GM19035 (cell line): ENCODE results near the gene GLRX3.
"Not testable (repeated sequence)": the region's sequence is repeated elsewhere in the genome, so short reads cannot be mapped to it uniquely, and the experiment has no call there.

Experiments
- ATAC-seq: cut with Tn5 transposase; IDR thresholded peaks from one replicate; pipeline ENCODE4 v1.9.1; 2021; ENCODE audit not compliant: unreplicated experiment

Gene GLRX3

DNA sequence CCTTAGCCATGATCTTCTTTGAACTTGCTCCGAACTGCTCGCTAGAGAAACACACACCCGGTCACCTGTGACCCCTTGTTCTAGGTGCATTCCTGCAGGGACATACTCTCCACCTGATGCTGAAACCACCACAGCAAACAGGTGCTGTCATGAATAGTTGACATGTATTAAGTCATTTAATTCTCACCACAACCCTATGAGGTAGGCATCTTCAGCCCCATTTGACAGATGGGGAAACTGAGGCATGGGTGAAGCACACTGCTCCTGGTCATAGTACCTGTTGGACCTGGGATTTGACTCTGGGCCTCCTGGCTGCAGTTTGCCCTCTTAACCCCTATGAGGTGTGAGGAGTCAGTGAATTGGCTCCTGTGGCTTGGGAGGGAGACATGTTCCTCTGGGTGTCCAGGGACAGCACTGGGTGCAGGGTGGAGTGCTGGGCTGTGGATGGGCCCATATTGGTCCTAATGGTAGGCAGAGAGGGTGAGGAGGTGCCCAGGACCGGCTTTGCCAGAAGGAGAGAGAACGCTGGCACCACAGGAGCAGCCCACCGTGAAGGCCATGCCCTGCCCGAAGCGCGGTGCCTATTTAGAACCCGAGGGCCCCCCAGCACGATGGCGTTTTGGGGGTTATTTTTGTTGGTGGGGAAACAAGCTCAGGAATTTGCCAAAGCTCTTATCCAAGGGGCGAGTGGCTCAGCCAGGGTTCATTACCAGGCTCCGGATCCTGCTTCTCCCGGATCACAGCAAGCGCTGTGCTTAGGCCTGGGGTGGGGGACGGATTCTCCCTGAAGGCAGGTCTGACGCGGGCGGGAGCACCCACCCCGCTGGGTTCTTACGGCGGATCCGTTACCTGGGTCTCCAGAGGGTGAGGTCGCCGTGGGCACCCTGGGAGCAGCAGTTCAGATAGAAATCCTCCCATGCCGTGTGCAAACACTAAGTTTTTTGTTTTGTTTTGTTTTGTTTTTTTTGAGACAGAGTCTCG, 52.3 kb downstream of the GLRX3 start:
- no peak for ATAC-seq

DNA sequence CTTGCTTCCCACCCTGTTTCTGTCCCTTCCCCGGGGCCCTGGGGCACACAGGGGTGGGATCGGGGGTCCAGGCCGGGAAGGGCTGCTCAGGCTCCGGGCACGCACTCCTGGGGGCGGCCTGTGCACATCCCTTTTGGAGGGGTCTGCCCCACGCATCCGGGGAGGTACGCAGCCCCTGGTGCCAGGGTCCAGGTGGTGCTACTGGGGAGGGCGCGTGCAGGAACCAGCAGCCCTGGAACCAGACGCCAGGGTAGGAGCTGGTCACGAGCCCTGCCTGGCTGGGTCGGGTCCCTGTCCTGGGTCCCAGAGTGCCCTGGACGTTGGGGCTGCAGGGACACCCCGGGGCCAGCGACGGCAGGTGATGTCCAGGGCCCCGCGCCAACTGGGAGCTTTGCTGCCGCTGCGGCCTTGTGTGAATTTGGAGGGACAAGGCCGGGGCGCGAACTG, 53.4 kb downstream of the GLRX3 start:
- no peak for ATAC-seq

DNA sequence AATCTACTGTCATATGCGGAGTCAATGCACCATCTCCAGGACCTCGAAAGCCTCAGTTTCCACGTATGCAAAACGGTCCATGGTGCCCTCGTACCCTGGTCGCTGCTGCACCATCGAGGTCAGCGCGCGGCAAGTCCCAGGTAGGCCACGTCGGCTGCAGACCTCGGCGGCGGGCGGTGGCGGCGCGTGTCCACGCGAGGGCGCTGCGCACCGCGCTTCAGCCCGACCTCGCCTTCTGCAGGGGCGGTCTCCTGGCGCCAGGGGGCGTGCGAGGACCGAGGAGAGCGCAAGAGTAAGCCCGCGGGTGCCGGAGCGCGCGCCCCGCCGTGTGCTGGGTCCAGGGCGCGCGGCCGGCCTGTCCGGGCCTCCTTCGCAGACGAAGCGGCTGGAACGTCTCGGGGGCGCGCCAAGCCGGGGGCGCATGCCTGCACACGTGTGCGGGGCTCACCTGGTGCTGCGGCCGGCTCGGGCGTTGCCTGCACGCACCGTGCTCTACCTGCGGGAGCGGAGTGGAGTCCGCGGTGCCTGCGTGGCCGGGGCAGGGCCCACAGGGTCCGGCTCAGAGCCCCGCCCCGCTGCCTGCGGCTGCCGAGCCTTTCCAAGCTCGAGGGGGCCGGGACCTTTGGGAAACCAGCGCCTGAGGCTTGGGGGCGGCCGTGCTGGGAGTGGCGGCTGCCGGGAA, 54.0 kb downstream of the GLRX3 start:
- peak; percentile 89 for ATAC-seq

DNA sequence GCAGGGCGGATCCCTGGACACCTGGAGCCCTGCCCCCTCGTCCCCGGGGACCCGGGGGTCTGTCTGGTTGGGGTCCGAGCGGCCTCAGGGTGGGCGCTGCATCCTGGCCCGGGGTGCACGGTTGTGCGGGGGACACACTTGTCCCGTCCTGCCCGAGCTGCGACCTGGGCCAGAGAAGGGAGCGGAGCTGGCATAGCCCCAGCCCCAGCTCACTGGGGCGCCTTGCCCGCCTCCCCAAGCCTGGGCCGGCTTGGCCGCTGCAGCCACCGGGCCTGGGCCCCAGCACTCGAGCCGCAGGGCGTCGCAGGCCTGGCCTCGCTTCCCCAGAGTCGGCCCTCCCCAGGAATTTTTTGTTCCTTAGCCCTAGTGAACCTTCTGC, 54.5 kb downstream of the GLRX3 start:
- no peak for ATAC-seq

DNA sequence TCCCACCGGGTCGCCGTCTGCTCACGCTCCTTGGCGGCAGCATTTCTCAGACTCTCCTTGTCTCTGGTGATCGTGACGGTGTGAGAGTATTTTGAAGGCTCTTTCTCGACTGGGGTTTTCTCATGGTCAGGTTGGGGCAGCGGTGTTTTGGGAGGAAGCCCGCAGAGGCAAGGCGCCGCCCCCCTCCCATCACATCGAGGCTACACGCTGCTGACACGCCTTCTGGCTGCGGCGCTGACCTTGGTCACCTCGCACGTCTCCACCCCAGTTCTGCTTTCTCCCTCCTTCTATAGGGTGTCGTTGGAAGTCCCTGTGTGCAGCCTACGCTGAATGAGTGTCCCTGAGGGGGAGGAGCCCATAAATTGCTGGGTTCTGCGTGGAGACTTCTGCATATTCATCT, 55.2 kb downstream of the GLRX3 start:
- no peak for ATAC-seq

DNA sequence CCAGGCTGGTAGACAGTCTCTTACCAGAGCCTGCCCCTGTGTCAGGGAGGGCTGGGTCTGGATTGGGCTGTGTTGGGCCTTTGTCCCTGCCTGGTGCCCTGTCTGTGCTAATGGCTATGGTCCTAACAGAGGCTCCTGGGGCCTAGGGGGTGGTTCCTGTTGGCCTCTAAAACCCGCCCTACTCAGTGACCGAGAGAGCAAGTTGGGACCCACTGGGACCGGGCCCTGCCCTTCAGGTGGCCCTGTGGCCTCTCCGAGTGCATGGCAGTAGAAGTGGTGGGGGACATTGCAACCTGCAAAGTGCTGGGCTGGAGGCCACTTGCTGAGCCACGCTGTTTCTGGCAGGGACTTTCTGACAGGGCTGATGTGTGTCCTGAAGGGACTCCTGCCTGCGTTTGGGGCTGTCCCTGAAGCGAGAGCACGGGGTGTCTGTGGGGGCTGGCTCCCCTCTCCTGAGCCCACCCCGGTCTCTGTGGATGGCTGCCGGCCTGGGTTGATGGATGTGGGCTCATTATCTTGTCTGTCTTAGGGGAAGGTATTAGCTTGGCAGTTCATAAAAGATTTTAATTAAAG, 56.2 kb downstream of the GLRX3 start:
- ATAC-seq, result no peak

DNA sequence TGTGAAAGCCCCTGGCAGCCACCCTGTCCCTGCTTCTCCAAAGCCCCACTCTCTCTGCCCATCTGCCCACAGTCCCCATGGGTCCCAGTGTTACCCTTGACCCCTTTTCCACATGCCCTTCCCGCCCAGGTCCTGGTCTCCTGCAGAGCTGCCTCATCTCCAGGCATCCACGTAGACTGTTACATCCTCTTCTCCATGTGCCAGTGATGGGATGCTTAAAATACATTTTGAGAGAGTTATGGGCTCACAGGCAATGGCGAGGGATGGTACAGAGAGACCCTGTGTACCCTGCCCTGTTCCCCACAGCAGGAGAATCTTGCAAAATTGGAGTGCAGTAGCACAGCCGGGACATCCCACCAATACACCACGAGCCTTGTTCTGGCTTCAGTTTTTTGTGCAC, 56.8 kb downstream of the GLRX3 start:
- ATAC-seq, result no peak

DNA sequence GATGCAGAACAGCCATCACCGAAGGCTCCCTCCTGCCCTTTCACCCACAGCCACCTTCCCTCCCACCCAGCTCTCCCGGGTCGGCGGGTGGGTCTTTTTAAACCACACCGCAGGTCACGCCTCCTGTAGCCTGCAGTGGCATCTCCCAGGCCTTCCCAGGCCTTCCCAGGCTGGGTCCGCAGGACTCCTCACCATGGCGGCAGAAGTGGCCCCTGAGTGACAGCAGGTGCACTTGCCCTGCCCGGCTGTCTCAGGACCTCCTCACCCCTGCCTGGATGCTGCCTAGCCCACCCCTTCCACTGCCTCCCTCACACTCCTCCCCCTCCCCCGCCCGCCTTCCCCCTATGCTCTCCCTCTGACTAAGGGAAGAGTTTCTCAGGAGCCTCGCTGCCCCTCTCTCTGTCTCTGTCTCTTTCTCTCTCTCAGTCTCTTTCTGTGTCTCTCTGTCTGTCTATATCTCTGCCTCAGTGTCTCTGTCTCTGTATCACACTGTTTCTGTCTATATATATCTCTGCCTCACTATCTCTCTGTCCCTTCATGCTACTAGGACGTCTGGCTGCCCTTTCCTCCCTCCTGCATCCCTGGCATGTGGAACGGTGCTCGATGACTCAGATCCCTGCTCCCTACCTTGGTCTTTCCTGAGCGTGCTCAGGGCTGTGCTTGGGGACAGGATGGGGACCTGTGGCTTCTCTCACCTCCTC, 57.5 kb downstream of the GLRX3 start:
- ATAC-seq, result no peak

DNA sequence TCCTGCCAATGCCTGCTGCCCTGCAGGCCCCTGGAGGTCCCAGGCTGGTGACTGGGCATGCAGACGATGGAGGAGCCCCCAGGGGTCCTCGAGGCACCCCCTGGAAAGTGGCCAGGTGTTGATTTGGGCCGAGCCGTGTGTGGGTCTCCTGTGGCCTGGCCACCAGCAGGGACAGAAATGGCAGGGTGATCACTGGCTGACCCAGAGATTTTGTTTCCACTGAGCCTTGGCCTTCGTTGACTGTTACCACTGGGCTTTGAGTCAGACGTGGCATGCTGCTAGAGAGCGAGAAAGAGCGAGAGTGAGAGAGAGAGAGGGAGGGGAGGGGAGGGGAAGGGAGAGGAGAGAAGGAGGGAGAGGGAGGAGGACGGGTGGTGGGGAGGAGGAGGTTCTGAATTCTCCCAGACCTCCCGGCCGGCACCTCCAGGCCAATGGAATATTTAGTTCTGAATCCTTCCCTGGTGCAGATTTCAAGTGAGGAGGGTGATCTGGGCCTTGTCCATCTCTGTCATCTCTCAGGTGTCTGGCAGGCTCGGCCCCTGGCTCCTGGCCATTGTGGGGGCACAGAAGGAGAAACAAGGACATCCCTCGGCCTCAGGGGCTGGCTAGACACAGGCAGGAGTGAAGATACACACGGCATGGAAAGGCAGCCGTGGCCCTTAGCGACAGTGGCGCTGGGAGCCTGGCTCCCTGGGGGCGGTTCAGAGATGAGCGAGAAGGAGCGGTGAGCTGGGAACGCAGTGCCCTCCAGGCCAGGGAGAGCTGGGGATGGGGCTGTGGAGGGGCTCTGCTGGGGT, 58.2 kb downstream of the GLRX3 start:
- no peak for ATAC-seq

DNA sequence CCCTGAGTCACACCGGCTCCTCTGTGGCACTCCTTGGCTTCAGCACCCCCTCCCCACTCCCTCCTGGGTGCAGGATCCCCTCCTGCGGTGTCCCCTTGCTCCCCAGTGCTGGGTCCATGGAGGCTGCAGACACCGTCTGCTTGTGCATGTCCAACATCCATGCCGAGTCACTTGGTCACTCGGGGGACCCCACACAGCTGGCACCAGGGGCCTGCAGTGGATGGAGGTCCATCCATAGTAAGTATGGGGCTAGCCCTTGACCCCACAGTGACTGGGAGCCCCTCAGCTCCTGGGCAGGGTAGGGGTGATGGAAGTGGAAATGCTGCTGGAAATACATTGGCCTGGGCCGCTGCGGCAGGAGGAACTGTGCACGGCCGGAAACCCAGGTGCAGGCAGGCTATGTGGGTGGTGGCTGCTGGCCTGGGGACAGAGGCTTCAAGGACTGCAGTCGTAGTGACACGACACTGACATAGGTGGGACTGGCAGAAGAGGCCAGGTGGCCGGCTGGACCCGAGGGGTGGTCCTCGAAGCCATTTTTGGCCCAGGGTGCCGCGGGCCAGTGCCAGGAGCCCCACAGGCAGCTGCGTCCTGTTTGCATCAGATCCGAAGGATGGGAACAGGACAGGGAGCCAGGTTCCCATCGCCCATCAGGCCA, 58.9 kb downstream of the GLRX3 start:
- no peak for ATAC-seq

DNA sequence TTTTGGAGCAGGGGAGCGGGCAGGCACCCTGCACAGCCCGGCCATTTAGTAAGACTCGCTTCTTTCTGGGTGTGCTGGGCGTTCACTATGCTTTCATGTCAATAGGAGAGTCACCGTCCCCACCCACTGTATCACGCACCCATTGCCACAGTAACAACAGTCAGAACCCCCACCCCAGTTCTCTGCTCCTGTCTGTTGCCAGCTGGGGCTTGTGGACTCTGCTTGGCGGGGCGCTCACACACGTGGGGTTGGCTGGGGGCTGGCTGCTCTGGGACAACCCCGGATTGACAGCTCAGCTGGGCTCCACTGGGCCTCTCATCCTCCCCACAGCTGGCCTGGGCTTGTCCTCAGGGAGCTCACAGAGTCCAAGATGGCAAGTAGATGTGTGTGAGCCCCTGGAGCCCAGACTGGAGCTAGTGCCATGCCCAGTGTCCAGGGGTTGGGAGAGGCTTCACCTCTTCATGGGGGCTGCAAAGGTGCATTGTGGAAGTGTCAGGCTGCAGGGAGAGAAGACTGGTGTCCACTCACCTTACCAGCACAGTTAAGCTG, 59.6 kb downstream of the GLRX3 start:
- ATAC-seq, result no peak

DNA sequence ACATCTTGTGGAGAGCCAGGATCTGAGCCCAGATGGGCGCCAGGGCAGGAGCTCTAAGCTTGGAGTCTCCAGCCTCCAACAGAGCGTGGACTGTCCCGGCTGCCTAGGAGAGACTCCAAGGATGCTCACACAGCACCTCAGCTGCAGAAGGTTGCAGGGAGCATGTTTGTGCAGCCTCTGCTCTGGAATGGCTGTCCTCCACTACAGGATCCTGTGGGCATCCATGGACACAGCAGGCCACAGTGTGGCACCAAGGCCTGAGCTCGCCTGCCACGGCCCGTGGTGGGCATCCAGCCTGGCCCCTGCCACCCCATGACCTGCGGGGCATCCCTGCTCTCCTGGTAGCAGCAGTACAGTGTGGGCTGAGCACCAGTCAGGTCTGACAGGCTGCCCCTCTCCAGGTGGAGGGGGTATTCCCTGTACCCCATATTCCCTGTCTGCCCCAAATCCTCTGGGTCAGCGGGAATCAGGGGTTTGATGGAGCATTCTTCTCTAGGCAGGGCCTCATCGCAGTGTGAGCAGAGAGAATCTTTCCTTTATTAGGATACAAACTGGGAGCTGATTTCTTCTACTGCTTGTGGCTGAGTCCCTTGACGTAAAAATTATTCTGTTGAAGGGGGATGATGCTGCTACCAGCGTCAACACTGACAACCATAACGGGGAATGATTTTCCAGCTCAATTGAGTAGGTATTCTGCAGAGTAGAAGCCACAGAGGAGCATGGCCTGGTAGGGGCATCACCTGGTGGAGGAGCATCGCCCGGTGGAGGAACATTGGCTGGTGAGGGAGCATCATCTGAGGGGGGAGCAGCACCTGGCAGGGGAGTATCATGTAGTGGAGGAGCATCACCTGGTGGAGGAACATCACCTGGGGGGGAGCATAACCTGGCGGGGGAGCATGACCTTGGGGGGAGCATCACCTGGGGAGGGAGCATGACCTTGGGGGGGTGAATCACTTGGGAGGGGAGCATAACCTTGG, 60.6 kb downstream of the GLRX3 start:
- ATAC-seq, result no peak

DNA sequence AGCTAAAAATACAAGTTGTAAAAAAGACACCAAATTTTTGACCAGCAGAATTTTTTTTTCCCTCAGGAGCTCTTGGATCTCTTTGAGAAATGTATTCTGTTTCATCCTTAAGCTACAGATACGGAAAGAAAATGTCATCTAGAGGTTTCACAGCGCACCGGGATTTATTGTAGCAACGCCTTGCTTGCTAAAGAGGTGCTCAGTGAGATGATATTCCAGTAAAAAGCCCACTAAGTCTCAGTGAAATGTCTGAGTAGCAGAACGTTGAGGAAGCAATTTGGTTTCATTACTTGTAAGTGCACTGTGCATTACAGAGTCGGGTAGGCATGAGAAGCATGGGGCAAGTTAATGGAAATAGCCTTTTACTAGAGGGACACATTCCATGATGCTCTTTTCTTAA, 62.5 kb downstream of the GLRX3 start:
- no peak for ATAC-seq

DNA sequence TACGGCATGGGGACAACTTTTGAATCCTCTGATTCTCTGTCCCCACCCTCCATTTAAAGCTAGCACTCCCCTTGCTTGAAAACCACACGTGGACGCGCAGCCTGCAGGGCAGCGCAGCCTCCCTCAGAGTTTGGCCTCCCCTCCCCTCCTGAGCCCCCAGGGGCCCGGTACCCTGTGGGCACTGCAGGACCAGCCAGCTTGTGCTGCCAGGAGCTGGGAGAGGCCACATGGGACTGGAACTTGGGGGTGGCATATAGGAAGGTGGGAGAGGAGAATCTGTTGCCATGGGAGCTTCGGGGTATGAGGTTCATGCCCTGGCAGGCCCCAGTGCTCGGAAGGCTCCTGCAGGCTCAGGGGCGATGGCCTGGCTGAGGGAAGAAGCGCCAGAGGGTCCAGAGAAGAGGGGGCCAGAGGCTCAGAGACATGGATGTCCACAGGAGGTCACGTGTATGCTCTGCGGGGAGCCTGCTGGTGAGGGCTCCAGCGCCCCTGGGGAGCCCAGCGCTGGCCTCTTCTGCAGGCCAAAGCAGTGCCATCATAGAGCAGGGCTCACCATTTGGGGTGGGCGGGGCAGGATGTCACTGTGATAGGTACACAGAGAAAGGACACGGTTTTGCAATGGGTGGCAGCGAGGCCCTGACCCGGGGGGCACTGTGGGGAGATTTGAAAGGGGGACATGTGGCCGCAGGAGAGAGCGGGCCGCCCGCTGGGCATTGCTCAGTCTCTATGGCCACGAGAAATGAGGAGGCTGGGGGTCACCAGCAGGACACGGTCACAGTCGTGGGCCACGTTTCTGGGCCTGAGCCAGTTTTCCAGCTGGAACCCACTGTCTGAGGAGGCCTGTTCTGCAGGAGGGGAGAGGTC, 64.2 kb downstream of the GLRX3 start:
- ATAC-seq, result no peak

DNA sequence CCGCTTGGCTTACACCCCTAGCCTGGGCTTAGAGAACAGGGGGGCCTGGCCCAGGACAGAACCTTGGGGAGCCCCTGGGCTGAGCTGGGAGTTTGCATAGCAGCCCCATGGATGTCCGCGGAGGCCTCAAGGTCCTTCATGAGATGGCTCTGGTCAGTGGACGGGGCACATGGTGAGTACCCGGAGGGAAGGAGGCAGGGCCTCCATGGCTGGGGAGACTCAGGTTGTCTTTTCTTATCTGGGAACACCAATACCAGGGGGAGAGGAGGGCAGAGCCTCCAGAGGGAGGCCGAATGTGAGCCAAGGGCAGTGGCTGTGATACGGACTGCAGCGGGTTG, 64.8 kb downstream of the GLRX3 start:
- no peak for ATAC-seq

DNA sequence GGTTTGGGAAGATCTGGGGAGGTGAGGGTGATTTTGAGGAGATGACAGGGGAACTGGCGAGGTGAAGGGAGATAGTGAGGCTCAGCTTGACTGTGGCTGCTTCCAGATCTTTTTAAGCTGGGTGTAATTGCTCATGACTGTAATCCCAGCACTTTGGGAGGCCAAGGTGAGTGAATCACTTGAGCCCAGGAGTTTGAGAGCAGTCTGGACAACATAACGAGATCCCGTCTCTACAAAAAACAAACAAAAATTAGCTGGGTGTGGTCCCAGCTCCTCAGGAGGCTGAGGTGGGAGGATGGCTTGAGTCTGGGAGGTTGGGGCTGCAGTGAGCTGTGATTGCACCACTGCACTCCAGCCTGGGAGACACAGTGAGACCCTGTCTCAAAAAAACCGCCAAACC, 66.0 kb downstream of the GLRX3 start:
- ATAC-seq, result not testable (repeated sequence)

DNA sequence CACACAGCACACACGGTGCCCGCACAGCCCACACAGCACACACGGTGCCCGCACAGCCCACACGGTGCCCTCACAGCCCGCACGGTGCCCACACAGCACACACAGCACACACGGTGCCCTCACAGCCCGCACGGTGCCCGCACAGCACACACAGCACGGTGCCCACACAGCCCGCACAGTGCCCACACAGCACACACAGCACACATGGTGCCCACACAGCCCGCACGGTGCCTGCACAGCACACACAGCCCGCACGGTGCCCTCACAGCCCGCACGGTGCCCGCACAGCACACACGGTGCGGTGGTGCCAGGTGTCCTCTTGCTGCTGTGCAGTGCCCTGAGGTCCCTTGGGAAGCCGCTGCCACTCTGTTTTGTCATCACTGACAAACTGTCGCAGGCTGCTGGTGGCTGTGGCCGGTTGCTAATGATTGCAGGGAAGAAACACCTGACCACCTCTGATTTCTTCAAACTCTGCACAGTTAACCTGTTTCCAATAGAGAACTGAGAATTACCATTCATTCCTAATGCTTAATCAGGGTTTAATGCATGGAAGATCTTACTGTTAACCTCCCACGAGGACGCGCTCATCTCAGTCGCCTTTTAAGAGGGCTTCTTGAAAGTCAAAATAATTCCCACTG, 66.9 kb downstream of the GLRX3 start:
- no peak for ATAC-seq
